ENCODE results near the gene RAD51B. TPM values are rescaled to one million over a fixed set of nuclear protein-coding genes. Genes with fewer than 3 reads are reported as not detected.

The RAD51B gene
- total and polyA plus RNA-seq, 2 of the 13 experiments (the other 11 are each of a cell fraction or from before 2014, with no cell fraction given), result 7.0 to 9.5 TPM

DNA sequence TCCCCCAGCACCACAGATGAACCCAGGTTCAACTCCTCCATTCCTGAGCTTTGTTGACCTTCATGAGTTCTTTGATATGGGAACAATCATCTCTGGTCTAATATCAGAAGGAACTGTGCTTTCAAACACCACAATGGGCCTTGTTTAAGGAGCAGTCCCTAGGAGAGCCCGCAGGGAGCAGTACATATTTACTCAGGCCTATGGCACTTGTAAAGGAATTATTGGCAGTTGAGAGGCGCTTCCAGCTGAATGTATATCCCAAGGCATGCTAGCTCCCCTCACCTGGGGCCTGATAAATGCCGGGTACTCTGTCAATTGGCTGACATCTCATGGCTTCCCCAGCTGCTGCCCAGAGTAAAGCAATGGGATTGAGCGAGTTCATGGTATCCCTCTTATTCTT lies 897.1 kb downstream of the RAD51B start (continued):
- 0 out of 2 replicates have a peak, but pooled peaks have one; percentile 32 for TF ChIP-seq ARID5B (CRISPR knock-in tag; IDR thresholded peaks at IDR 0.05)
- TF ChIP-seq FOXA1 (IDR thresholded peaks at IDR 0.05), result no peak
- peak; percentile 88 for TF ChIP-seq FOXA1 (CRISPR knock-in tag; IDR thresholded peaks at IDR 0.05)
- 0 out of 2 replicates have a peak, but pooled peaks have one; percentile 13 for TF ChIP-seq HOXA3 (CRISPR knock-in tag; IDR thresholded peaks at IDR 0.05)
- TF ChIP-seq CCAR2 (optimal IDR thresholded peaks at IDR 0.05; ENCODE audit: low read depth, low read length), result no peak
- no peak for TF ChIP-seq KLF11 (CRISPR knock-in tag; IDR thresholded peaks at IDR 0.05)
- TF ChIP-seq U2AF2 (IDR thresholded peaks at IDR 0.05; ENCODE audit: low read depth, low read length), result no peak
- no peak for TF ChIP-seq FOXC1 (CRISPR knock-in tag; IDR thresholded peaks at IDR 0.05; ENCODE audit: borderline replicate concordance)
- TF ChIP-seq SALL1 (CRISPR knock-in tag; IDR thresholded peaks at IDR 0.05), result peak; percentile 47; the same call in 1 of the 2 replicates
- no peak for TF ChIP-seq SIN3A (IDR thresholded peaks at IDR 0.05; ENCODE audit: borderline replicate concordance, low read depth, low read length)
- no peak for TF ChIP-seq SALL2 (CRISPR knock-in tag; IDR thresholded peaks at IDR 0.05)
- TF ChIP-seq, protein P1, sequence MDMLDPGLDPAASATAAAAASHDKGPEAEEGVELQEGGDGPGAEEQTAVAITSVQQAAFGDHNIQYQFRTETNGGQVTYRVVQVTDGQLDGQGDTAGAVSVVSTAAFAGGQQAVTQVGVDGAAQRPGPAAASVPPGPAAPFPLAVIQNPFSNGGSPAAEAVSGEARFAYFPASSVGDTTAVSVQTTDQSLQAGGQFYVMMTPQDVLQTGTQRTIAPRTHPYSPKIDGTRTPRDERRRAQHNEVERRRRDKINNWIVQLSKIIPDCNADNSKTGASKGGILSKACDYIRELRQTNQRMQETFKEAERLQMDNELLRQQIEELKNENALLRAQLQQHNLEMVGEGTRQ (IDR thresholded peaks at IDR 0.05; ENCODE audit: low read depth, low read length), result no peak
- TF ChIP-seq, protein P1 (CRISPR knock-in tag; IDR thresholded peaks at IDR 0.05; ENCODE audit: borderline replicate concordance), result no peak
- no peak for TF ChIP-seq ZNF576 (CRISPR knock-in tag; IDR thresholded peaks at IDR 0.05)
- TF ChIP-seq TAF1 (CRISPR knock-in tag; IDR thresholded peaks at IDR 0.05), result no peak
- TF ChIP-seq SOX6 (IDR thresholded peaks at IDR 0.05), result no peak
- TF ChIP-seq SOX6 (CRISPR knock-in tag; IDR thresholded peaks at IDR 0.05), result peak; percentile 39; the same call in 1 of the 2 replicates
- TF ChIP-seq ZNF496 (CRISPR knock-in tag; IDR thresholded peaks at IDR 0.05; ENCODE audit: insufficient replicate concordance), result no peak
- TF ChIP-seq HDAC2 (CRISPR knock-in tag; IDR thresholded peaks at IDR 0.05), result peak; percentile 26; the same call in 1 of the 2 replicates
- TF ChIP-seq TBL1XR1 (IDR thresholded peaks at IDR 0.05; ENCODE audit: borderline replicate concordance, low read length, partially characterized antibody), result no peak
- TF ChIP-seq LBX2 (CRISPR knock-in tag; IDR thresholded peaks at IDR 0.05; ENCODE audit: borderline replicate concordance), result no peak
- TF ChIP-seq DPF2 (CRISPR knock-in tag; IDR thresholded peaks at IDR 0.05; ENCODE audit: borderline replicate concordance, low read depth), result no peak
- TF ChIP-seq JUNB (CRISPR knock-in tag; IDR thresholded peaks at IDR 0.05; ENCODE audit: borderline replicate concordance), result no peak
- TF ChIP-seq, protein P2, sequence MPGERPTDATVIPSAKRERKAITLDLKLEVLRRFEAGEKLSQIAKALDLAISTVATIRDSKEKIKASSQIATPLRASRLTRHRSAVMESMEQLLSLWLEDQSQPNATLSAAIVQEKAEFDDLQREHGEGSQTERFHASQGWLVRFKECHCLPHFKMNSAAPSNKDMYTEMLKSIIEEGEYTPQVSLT (CRISPR knock-in tag; IDR thresholded peaks at IDR 0.05; ENCODE audit: borderline replicate concordance, low read depth), result no peak
- TF ChIP-seq AHR (CRISPR knock-in tag; IDR thresholded peaks at IDR 0.05), result no peak
- TF ChIP-seq STAG1 (CRISPR knock-in tag; IDR thresholded peaks at IDR 0.05), result peak; percentile 84

Data from HepG2 (cell line).